Lower leg skin (tissue), 3 donors: ENCODE measurements around the gene RBM47.

Source experiments
- POLR2A ChIP-seq, 2 donors: fragments of 450-650 bp; IDR thresholded peaks; one replicate each; pipeline ENCODE4 v1.6.1; 2016 to 2017; ENCODE audit warnings: antibody characterized with exemption in 2 of 2, mild to moderate bottlenecking in 1 of 2, moderate library complexity in 1 of 2
- TF ChIP-seq, protein P1 (sequence below), 3 donors: fragments of 450-650 bp; IDR thresholded peaks; one replicate each; pipeline ENCODE4 v1.5.1; 2016; ENCODE audit warnings: antibody characterized with exemption in 3 of 3, mild to moderate bottlenecking in 3 of 3, moderate library complexity in 2 of 3

GRCh38 chr4:40648742-40649281 is 19.1 kb upstream of the RBM47 start:
- TF ChIP-seq, protein P1, sequence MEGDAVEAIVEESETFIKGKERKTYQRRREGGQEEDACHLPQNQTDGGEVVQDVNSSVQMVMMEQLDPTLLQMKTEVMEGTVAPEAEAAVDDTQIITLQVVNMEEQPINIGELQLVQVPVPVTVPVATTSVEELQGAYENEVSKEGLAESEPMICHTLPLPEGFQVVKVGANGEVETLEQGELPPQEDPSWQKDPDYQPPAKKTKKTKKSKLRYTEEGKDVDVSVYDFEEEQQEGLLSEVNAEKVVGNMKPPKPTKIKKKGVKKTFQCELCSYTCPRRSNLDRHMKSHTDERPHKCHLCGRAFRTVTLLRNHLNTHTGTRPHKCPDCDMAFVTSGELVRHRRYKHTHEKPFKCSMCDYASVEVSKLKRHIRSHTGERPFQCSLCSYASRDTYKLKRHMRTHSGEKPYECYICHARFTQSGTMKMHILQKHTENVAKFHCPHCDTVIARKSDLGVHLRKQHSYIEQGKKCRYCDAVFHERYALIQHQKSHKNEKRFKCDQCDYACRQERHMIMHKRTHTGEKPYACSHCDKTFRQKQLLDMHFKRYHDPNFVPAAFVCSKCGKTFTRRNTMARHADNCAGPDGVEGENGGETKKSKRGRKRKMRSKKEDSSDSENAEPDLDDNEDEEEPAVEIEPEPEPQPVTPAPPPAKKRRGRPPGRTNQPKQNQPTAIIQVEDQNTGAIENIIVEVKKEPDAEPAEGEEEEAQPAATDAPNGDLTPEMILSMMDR (IDR thresholded peaks at IDR 0.05): no peak
- no peak for TF ChIP-seq POLR2A (IDR thresholded peaks at IDR 0.05)
